RWPE1 (cell line): Measurements from ENCODE around the gene MPZL3.

Experiments
- CTCF ChIA-PET: fragments of 350-600 bp; sonication (Branson Sonifier 250); formaldehyde crosslinking; extraction: SDS; loops from one replicate; lab custom pipeline; 2021; lab: Yijun Ruan, JAX
- POLR2A ChIA-PET: fragments of 400-600 bp; formaldehyde crosslinking; extraction: SDS; loops from one replicate; lab custom pipeline; 2020; ENCODE audit warnings: antibody characterized with exemption; ENCODE audit not compliant: low non-redundant PET; lab: Yijun Ruan, JAX
- DNase-seq: peaks from one replicate; pipeline ENCODE4 v3.0.0; 2012; ENCODE audit warnings: low spot score
- H3K27ac ChIP-seq: fragments of 450-650 bp; 2 replicates; pipeline ENCODE4 v1.5.1; 2017
- TF ChIP-seq, protein P1 (sequence below): fragments of 450-650 bp; conservative IDR thresholded peaks from 2 replicates; pipeline ENCODE4 v1.5.1; 2017; ENCODE audit warnings: low read depth, mild to moderate bottlenecking

The MPZL3 gene

DNA sequence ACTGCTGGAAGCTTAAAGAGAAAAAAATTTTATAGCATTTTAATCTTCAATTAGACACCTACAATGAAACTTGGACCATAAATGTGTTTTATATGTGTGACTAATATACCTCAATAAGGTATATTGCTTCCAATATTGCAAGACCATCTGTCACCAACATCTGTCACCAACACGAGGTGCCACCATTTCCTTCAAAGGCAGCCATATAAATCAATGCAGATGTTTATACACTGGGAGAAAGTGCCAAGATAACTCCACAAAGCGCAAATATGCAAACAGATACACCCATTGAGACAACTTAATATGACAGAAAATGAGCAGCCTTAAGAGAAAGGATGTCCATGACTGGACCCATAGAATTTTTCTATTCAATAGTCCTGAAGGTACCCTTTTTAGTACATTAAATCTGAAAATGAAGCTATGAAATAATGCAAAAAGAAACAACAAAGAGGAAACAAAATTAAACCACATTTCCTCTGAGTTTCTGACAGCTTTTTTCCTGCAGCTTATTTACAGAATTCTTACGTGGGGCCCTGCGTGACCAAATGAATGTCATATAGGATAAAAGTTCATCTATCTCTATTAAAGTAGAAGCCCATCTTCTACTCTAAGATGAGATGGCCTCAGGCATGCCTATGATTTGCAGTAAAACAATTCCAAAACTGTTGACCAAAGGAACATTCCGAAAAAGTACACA, 12.5 kb downstream of the MPZL3 start:
- ChIA-PET CTCF (interaction anchor here (0.6 kb wide), 1 partner anchor 67 kb away, joined by 3 read pairs; no protein-coding TSS in a partner anchor), POLR2A (no interaction called here)
- TF ChIP-seq, protein P1, sequence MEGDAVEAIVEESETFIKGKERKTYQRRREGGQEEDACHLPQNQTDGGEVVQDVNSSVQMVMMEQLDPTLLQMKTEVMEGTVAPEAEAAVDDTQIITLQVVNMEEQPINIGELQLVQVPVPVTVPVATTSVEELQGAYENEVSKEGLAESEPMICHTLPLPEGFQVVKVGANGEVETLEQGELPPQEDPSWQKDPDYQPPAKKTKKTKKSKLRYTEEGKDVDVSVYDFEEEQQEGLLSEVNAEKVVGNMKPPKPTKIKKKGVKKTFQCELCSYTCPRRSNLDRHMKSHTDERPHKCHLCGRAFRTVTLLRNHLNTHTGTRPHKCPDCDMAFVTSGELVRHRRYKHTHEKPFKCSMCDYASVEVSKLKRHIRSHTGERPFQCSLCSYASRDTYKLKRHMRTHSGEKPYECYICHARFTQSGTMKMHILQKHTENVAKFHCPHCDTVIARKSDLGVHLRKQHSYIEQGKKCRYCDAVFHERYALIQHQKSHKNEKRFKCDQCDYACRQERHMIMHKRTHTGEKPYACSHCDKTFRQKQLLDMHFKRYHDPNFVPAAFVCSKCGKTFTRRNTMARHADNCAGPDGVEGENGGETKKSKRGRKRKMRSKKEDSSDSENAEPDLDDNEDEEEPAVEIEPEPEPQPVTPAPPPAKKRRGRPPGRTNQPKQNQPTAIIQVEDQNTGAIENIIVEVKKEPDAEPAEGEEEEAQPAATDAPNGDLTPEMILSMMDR, result no peak
- DNase-seq, result no peak
- no peak overlapping the region for H3K27ac ChIP-seq

- ChIA-PET CTCF (interaction anchor here (0.7 kb wide), 1 partner anchor 25 kb away, joined by 5 read pairs; no protein-coding TSS in a partner anchor), POLR2A (no interaction called here)
- H3K27ac ChIP-seq, result no peak overlapping the region
- TF ChIP-seq, protein P1, result no peak
- no peak for DNase-seq
These were observed 13.2 kb downstream of the MPZL3 start for GRCh38 chr11:118238929-118239328.

GRCh38 chr11:118238421-118238820, 13.7 kb downstream of the MPZL3 start:
- CTCF ChIA-PET, result interaction anchor here (0.7 kb wide), 1 partner anchor 25 kb away, joined by 5 read pairs; no protein-coding TSS in a partner anchor
- no peak for DNase-seq
- POLR2A ChIA-PET, result no interaction called here
- no peak overlapping the region for H3K27ac ChIP-seq
- TF ChIP-seq, protein P1, result no peak

- no peak overlapping the region for H3K27ac ChIP-seq
- POLR2A ChIA-PET, result no interaction called here
- CTCF ChIA-PET, result interaction anchor here (0.5 kb wide), 1 partner anchor 1246 kb away, joined by 3 read pairs; no protein-coding TSS in a partner anchor
- TF ChIP-seq, protein P1, result no peak
- no peak for DNase-seq
These were observed 16.0 kb downstream of the MPZL3 start for GRCh38 chr11:118236170-118236569.

DNA sequence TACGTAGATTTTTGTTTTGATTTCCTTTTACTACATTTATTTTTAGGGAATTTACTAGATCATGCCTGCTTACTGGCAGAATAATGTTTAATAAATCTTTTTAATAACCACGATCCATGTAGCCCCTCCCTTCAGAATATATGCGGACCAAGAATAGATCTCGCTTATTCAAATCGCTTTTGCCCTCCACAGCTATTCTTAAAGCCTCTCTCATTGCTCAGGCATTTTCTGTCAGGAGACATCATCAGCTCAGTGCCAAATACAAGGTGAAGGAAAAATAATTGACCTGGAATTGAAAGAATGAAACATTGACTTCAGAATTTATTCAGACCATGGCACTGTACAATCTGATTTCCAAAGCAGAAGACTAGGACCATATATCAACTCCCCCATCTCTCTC, 17.3 kb downstream of the MPZL3 start:
- no peak for DNase-seq
- CTCF ChIA-PET, result no interaction called here
- POLR2A ChIA-PET, result no interaction called here
- TF ChIP-seq, protein P1, result no peak
- H3K27ac ChIP-seq, result no peak overlapping the region

GRCh38 chr11:118233850-118234249, 18.3 kb downstream of the MPZL3 start:
- ChIA-PET POLR2A (no interaction called here), CTCF (no interaction called here)
- no peak overlapping the region for H3K27ac ChIP-seq
- TF ChIP-seq, protein P1, result no peak
- DNase-seq, result no peak
